GM12891 (cell line): Measurements from ENCODE around the gene ASF1B.

Experiments
- DNase-seq: peaks from one replicate; pipeline ENCODE4 v3.0.0; 2011; ENCODE audit warnings: low spot score; ENCODE audit not compliant: insufficient read length
- FAIRE-seq: peaks from 2 replicates; lab custom pipeline; 2011; peaks lifted over from hg19 to GRCh38; lab: Jason Lieb, UNC
- PAX5 ChIP-seq: IDR thresholded peaks from 2 replicates; pipeline ENCODE4 v1.6.1; 2011; ENCODE audit warnings: low read length, moderate library complexity, mild to moderate bottlenecking; ENCODE audit not compliant: insufficient read depth, severe bottlenecking
- POLR2A ChIP-seq: IDR thresholded peaks from 2 replicates; pipeline ENCODE4 v1.6.1; 2011; ENCODE audit warnings: low read depth, low read length, control low read depth
- POLR2AphosphoS5 ChIP-seq: IDR thresholded peaks from 2 replicates; pipeline ENCODE4 v1.6.1; 2011; ENCODE audit warnings: low read depth, low read length, control low read depth
- POU2F2 ChIP-seq: IDR thresholded peaks from 2 replicates; pipeline ENCODE4 v1.6.1; 2011; ENCODE audit warnings: low read depth, mild to moderate bottlenecking, control low read depth, low read length, moderate library complexity
- SPI1 ChIP-seq: IDR thresholded peaks from 2 replicates; pipeline ENCODE4 v1.6.1; 2011; ENCODE audit warnings: low read depth, low read length, control low read depth
- TAF1 ChIP-seq: IDR thresholded peaks from 2 replicates; pipeline ENCODE4 v1.6.1; 2011; ENCODE audit warnings: low read depth, low read length, control low read depth

ASF1B gene

GRCh38 chr19:14080887-14081796 lies 55.2 kb downstream of the ASF1B start:
- TF ChIP-seq SPI1 (peak; percentile 97), TAF1 (peak; percentile 49; the same call in 1 of the 2 replicates), PAX5 (no peak), POLR2A (peak; percentile 39), POLR2AphosphoS5 (no peak), POU2F2 (0 out of 2 replicates have a peak, but pooled peaks have one; percentile 37)
- DNase-seq (peak; percentile 93), FAIRE-seq (peak; percentile 95)

GRCh38 chr19:14078411-14078810 lies 58.0 kb downstream of the ASF1B start:
- DNase-seq: no peak
- TF ChIP-seq POLR2A (no peak), POU2F2 (no peak), PAX5 (no peak), POLR2AphosphoS5 (no peak), SPI1 (no peak), TAF1 (no peak)
- FAIRE-seq: no peak

GRCh38 chr19:14073925-14074838 lies 62.2 kb downstream of the ASF1B start:
- DNase-seq (no peak), FAIRE-seq (no peak)
- TF ChIP-seq POLR2AphosphoS5: no peak
- no peak for TF ChIP-seq POLR2A
- no peak for TF ChIP-seq SPI1
- TF ChIP-seq PAX5: no peak
- no peak for TF ChIP-seq TAF1
- TF ChIP-seq POU2F2: no peak

GRCh38 chr19:14073261-14073924 lies 63.0 kb downstream of the ASF1B start:
- TF ChIP-seq TAF1 (no peak), SPI1 (no peak; the same call in 1 of the 2 replicates), POU2F2 (no peak), POLR2AphosphoS5 (no peak), POLR2A (no peak)
- peak; percentile 76 for DNase-seq
- FAIRE-seq: peak; percentile 78

GRCh38 chr19:14072535-14073260 lies 63.7 kb downstream of the ASF1B start, which contains the start of gene MISP3:
TSS of gene MISP3 (plus strand) at chr19:14072786. CDS start at chr19:14073310, 524 bp downstream.
- DNase-seq (no peak), FAIRE-seq (no peak)
- TF ChIP-seq POU2F2 (no peak), POLR2A (no peak), TAF1 (no peak), POLR2AphosphoS5 (no peak), PAX5 (no peak), SPI1 (no peak)

- no peak for FAIRE-seq
These were observed 65.9 kb downstream of the ASF1B start for GRCh38 chr19:14070268-14071050.

More at GRCh38 chr19:14070268-14071050, 65.9 kb downstream of the ASF1B start:
- no peak for DNase-seq
- TF ChIP-seq POLR2A: no peak
- TF ChIP-seq POU2F2: no peak
- TF ChIP-seq POLR2AphosphoS5: no peak
- no peak for TF ChIP-seq SPI1
- TF ChIP-seq PAX5: no peak
